Activated CD4-positive, alpha-beta T cell treated with anti-CD3 and anti-CD28 coated beads, Interleukin-2, amount 50 U/mL, for 16 hours (primary cell): ENCODE results near the gene CLEC17A.
A peak's percentile ranks its signal among the peaks of the same experiment; 100 is the strongest.
"Not testable (repeated sequence)": the region's sequence is repeated elsewhere in the genome, so short reads cannot be mapped to it uniquely, and the experiment has no call there.

Experiments
- DNase-seq: peaks from one replicate; pipeline ENCODE4 v3.0.0-alpha.2; 2020

The CLEC17A gene

GRCh38 chr19:14584372-14584771, 1.5 kb downstream of the CLEC17A start:
- DNase-seq = not testable (repeated sequence)

GRCh38 chr19:14585187-14585586, 2.3 kb downstream of the CLEC17A start:
- DNase-seq = peak; percentile 93

- peak; percentile 69 for DNase-seq
These were observed 6.5 kb downstream of the CLEC17A start for GRCh38 chr19:14589433-14589832.

GRCh38 chr19:14595558-14595957, 12.7 kb downstream of the CLEC17A start:
- no peak for DNase-seq

GRCh38 chr19:14599548-14600147, 16.8 kb downstream of the CLEC17A start:
- DNase-seq = no peak

GRCh38 chr19:14603990-14604387, 21.1 kb downstream of the CLEC17A start:
- DNase-seq = no peak

GRCh38 chr19:14606627-14607026, 23.7 kb downstream of the CLEC17A start:
- no peak for DNase-seq

- DNase-seq = no peak
These were observed 28.2 kb downstream of the CLEC17A start for GRCh38 chr19:14611051-14611450.

GRCh38 chr19:14612242-14612641, 29.4 kb downstream of the CLEC17A start:
- not testable (repeated sequence) for DNase-seq

- DNase-seq = no peak
These were observed 29.8 kb downstream of the CLEC17A start for GRCh38 chr19:14612657-14613056.

- not testable (repeated sequence) for DNase-seq
These were observed 30.7 kb downstream of the CLEC17A start for GRCh38 chr19:14613399-14614098.

GRCh38 chr19:14614099-14614412, 31.2 kb downstream of the CLEC17A start:
- no peak for DNase-seq

- DNase-seq = no peak
These were observed 32.7 kb downstream of the CLEC17A start for GRCh38 chr19:14615623-14616022.

- DNase-seq = no peak
These were observed 33.5 kb downstream of the CLEC17A start for GRCh38 chr19:14616407-14616806.

- DNase-seq = no peak
These were observed 36.5 kb downstream of the CLEC17A start for GRCh38 chr19:14619404-14619803.

GRCh38 chr19:14624491-14624890, 41.6 kb downstream of the CLEC17A start:
- not testable (repeated sequence) for DNase-seq

GRCh38 chr19:14629557-14629956, 46.7 kb downstream of the CLEC17A start:
- DNase-seq = no peak

- peak; percentile 34 for DNase-seq
These were observed 49.4 kb downstream of the CLEC17A start for GRCh38 chr19:14632286-14632685.

- no peak for DNase-seq
These were observed 56.8 kb downstream of the CLEC17A start for GRCh38 chr19:14639536-14640277.

- no peak for DNase-seq
These were observed 65.6 kb downstream of the CLEC17A start for GRCh38 chr19:14648506-14648905.

GRCh38 chr19:14649020-14649419, 66.1 kb downstream of the CLEC17A start:
- DNase-seq = no peak

- no peak for DNase-seq
These were observed 67.3 kb downstream of the CLEC17A start for GRCh38 chr19:14650161-14650560.

GRCh38 chr19:14654786-14655560, 72.1 kb downstream of the CLEC17A start:
- no peak for DNase-seq
